Measurements from ENCODE around the gene LRRFIP1. TPM values are rescaled to one million over a fixed set of nuclear protein-coding genes. Genes with fewer than 3 reads are reported as not detected.

Gene LRRFIP1
- total and polyA plus RNA-seq, 2 donors (not counting 3 experiments of a cell fraction or from before 2014, with no cell fraction given) = 39.2 to 179 TPM

DNA sequence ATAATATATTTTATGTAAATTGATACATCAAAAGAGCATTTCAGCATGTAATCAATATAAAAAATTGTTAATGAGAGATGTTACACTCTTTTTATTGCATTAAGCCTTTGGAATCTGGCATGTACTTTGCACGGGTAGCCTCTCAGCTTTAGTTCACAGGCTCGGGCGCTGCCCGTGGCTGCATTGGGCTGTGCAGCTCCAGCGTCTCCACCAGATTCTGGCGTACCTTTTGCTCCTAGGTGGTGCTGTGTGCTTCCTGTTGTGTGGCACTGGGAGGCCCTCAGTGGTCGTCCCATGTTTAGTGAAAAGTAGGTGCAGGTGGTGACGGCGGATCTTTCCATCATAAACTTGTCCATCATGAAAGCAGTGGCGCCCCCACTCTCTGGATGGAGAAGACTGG is 24.4 kb downstream of the LRRFIP1 start:
- no peaks in the 10 kb centered on the region for H3K9me1 ChIP-seq (replicated peaks; ENCODE audit: control insufficient read depth, extremely low read depth, insufficient read depth, low read length)
- H3K27ac ChIP-seq (ENCODE audit: insufficient read depth, low read depth, low read length) = no peak overlapping the region
- no TSS peak for BruUV-seq (replicated peaks)
- dilution Hi-C loops (cut with MboI; ENCODE audit: extremely low pct_ligation_motif_present, low sequenced_read_pairs) (no loop called here), intact Hi-C loops (cut with micrococcal nuclease) (no loop called here)
- H3K9me3 ChIP-seq (replicated peaks; ENCODE audit: control insufficient read depth, insufficient read depth, low read length) = no peaks in the 10 kb centered on the region
- ChIA-PET POLR2A (no interaction called here), CTCF (no interaction called here)
- H2AFZ ChIP-seq (ENCODE audit: low read depth, low read length) = no peak overlapping the region
- FAIRE-seq = no peak
- H3K4me1 ChIP-seq (ENCODE audit: control insufficient read depth, extremely low read depth, insufficient read depth, low read length) = peaks cover 2% of the 10 kb centered on the region
- H3K9ac ChIP-seq (replicated peaks; ENCODE audit: extremely low read depth, insufficient read depth, low read length) = no peak overlapping the region
- no peaks in the 10 kb centered on the region for H4K20me1 ChIP-seq (replicated peaks; ENCODE audit: control insufficient read depth, extremely low read depth, insufficient read depth, low read length)
- H3K4me2 ChIP-seq (ENCODE audit: insufficient read depth, low read length) = no peak overlapping the region
- H3K4me3 ChIP-seq (replicated peaks in 1 of 3; ENCODE audit: insufficient read depth in 1 of 3, low read depth in 1 of 3, low read length in 3 of 3) = no peak overlapping the region
- no peaks in the 10 kb centered on the region for H3K79me2 ChIP-seq (ENCODE audit: control insufficient read depth, insufficient read depth, low read length)
- TF ChIP-seq, protein P1, sequence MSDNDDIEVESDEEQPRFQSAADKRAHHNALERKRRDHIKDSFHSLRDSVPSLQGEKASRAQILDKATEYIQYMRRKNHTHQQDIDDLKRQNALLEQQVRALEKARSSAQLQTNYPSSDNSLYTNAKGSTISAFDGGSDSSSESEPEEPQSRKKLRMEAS (IDR thresholded peaks at IDR 0.05; ENCODE audit: insufficient read depth, insufficient read length) = no peak
- TF ChIP-seq, protein P2, sequence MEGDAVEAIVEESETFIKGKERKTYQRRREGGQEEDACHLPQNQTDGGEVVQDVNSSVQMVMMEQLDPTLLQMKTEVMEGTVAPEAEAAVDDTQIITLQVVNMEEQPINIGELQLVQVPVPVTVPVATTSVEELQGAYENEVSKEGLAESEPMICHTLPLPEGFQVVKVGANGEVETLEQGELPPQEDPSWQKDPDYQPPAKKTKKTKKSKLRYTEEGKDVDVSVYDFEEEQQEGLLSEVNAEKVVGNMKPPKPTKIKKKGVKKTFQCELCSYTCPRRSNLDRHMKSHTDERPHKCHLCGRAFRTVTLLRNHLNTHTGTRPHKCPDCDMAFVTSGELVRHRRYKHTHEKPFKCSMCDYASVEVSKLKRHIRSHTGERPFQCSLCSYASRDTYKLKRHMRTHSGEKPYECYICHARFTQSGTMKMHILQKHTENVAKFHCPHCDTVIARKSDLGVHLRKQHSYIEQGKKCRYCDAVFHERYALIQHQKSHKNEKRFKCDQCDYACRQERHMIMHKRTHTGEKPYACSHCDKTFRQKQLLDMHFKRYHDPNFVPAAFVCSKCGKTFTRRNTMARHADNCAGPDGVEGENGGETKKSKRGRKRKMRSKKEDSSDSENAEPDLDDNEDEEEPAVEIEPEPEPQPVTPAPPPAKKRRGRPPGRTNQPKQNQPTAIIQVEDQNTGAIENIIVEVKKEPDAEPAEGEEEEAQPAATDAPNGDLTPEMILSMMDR (IDR thresholded peaks at IDR 0.05; ENCODE audit: extremely low read depth in 1 of 2, insufficient read depth in 1 of 2, low read depth in 1 of 2, low read length in 2 of 2) = no peak
- TF ChIP-seq EZH2 (IDR thresholded peaks at IDR 0.05; ENCODE audit: borderline replicate concordance, low read depth, low read length, severe bottlenecking) = no peak
- no peak for TF ChIP-seq GATA2 (IDR thresholded peaks at IDR 0.05; ENCODE audit: insufficient read depth, insufficient read length, low read depth, low read length)
- TF ChIP-seq FOS (IDR thresholded peaks at IDR 0.05; ENCODE audit: borderline replicate concordance, insufficient read depth, low read length) = no peak
- TF ChIP-seq POLR2AphosphoS5 (IDR thresholded peaks at IDR 0.05; ENCODE audit: insufficient read depth, low read depth, low read length) = no peak
- DNase-seq (ENCODE audit: low read depth, low spot score) = no peak
- H3K27me3 ChIP-seq (ENCODE audit: control insufficient read depth in 2 of 2, insufficient read depth in 2 of 2, low read length in 2 of 2) = no peaks in the 10 kb centered on the region
- H3K36me3 ChIP-seq (ENCODE audit: control insufficient read depth in 2 of 2, extremely low read depth in 1 of 2, insufficient read depth in 2 of 2, low read length in 2 of 2) = no peaks in the 10 kb centered on the region

Data from endothelial cell of umbilical vein (primary cell).